ENCODE data around the gene SLC35F4. TPM values are rescaled to one million over a fixed set of nuclear protein-coding genes. Genes with fewer than 3 reads are reported as not detected.

SLC35F4 gene
- total and polyA plus RNA-seq, 2 of the 4 experiments (the other 2 are of a cell fraction), result not detected

DNA sequence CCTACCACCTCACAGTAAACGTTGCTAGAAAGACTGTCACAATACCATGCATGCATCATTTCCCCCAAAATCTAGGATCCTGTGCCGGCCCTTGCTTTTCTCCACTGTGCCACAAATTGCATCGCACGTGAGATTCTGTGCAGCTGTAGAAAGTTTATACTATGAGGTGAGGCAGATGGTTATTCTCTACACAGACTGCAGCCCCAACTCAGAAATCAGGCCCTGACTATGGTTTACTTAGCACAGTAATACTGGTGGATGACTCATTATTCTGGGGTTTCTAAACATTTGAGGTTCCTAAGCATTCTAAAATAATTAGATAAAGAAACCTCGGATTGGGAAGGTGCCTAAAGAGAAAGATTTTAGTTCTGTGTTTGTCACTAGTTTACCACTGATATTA is 208.4 kb downstream of the SLC35F4 start:
- POLR2A ChIA-PET (ENCODE audit: unreplicated experiment), result no interaction called here
- H3K23ac ChIP-seq (ENCODE audit: low read depth, low read length), result no peak overlapping the region
- no peak overlapping the region for H2AK5ac ChIP-seq (ENCODE audit: low read depth, low read length)
- no peaks in the 10 kb centered on the region for H3K9me1 ChIP-seq (ENCODE audit: insufficient read depth, low read length)
- H3K56ac ChIP-seq (ENCODE audit: extremely low read depth, insufficient read depth, low read length), result no peak overlapping the region
- H4K8ac ChIP-seq (ENCODE audit: low read depth in 2 of 2, low read length in 2 of 2), result no peak overlapping the region
- no peaks in the 10 kb centered on the region for H3K79me1 ChIP-seq (ENCODE audit: low read depth in 1 of 2, low read length in 2 of 2)
- dilution Hi-C loops (cut with HindIII; ENCODE audit: low sequenced_read_pairs, unreplicated experiment) (no loop called here), in situ Hi-C loops (cut with MboI; ENCODE audit: low sequenced_read_pairs) (no loop called here), intact Hi-C loops (cut with micrococcal nuclease) (no loop called here)
- no peak overlapping the region for H3K18ac ChIP-seq (ENCODE audit: low read depth, low read length)
- H4K91ac ChIP-seq (ENCODE audit: insufficient read depth, low read depth, low read length), result no peak overlapping the region
- no peak overlapping the region for H2BK5ac ChIP-seq (ENCODE audit: low read depth, low read length, poor library complexity, severe bottlenecking)
- H4K20me1 ChIP-seq (ENCODE audit: insufficient read depth, low read length), result no peaks in the 10 kb centered on the region
- no peak overlapping the region for H2BK15ac ChIP-seq (ENCODE audit: low read depth, low read length)
- no peaks in the 10 kb centered on the region for H3K27me3 ChIP-seq (ENCODE audit: control insufficient read depth, insufficient read depth, low read length)
- H2AK9ac ChIP-seq (replicated peaks; ENCODE audit: low read depth, low read length, poor library complexity), result no peak overlapping the region
- H2AFZ ChIP-seq (replicated peaks; ENCODE audit: low read length, poor library complexity), result no peak overlapping the region
- DNase-seq (peak; percentile 16), ATAC-seq (ENCODE audit: low read depth) (no peak; the same call in 1 of the 2 replicates)
- no peaks in the 10 kb centered on the region for H3K4me1 ChIP-seq (ENCODE audit: control insufficient read depth, insufficient read depth, low read length)
- no peak overlapping the region for H3K4me3 ChIP-seq (ENCODE audit: insufficient read depth, low read depth, low read length)
- H3K4ac ChIP-seq (ENCODE audit: low read depth, low read length), result no peak overlapping the region
- H3K9ac ChIP-seq (ENCODE audit: low read depth, low read length), result no peak overlapping the region
- H3K4me2 ChIP-seq (ENCODE audit: low read depth, low read length), result no peak overlapping the region
- peaks cover 5% of the 10 kb centered on the region; the same call in 1 of the 2 replicates for H3K9me3 ChIP-seq (ENCODE audit: control insufficient read depth, insufficient read depth, low read length)
- CTCF ChIA-PET, result no interaction called here
- no peak overlapping the region for H2BK120ac ChIP-seq (ENCODE audit: low read depth, low read length)
- TF ChIP-seq CEBPB (IDR thresholded peaks at IDR 0.05; ENCODE audit: low read depth, low read length) (no peak), FOS (IDR thresholded peaks at IDR 0.05; ENCODE audit: low read depth, low read length) (no peak), CHD1 (IDR thresholded peaks at IDR 0.05; ENCODE audit: low read depth, low read length) (no peak), MAFK (IDR thresholded peaks at IDR 0.05; ENCODE audit: low read depth, low read length) (no peak), RCOR1 (IDR thresholded peaks at IDR 0.05; ENCODE audit: insufficient replicate concordance, low read length) (no peak), BHLHE40 (IDR thresholded peaks at IDR 0.05; ENCODE audit: low read depth, low read length) (peak; percentile 66), MAZ (IDR thresholded peaks at IDR 0.05; ENCODE audit: borderline replicate concordance, low read depth, low read length) (no peak)
- TF ChIP-seq, protein P1, sequence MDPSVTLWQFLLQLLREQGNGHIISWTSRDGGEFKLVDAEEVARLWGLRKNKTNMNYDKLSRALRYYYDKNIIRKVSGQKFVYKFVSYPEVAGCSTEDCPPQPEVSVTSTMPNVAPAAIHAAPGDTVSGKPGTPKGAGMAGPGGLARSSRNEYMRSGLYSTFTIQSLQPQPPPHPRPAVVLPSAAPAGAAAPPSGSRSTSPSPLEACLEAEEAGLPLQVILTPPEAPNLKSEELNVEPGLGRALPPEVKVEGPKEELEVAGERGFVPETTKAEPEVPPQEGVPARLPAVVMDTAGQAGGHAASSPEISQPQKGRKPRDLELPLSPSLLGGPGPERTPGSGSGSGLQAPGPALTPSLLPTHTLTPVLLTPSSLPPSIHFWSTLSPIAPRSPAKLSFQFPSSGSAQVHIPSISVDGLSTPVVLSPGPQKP (IDR thresholded peaks at IDR 0.05; ENCODE audit: borderline replicate concordance, low read depth, low read length), result no peak
- no peak overlapping the region for H4K5ac ChIP-seq (ENCODE audit: low read depth, low read length)
- BruUV-seq (replicated peaks), result no TSS peak
- no peaks in the 10 kb centered on the region for H3K36me3 ChIP-seq (ENCODE audit: control insufficient read depth, insufficient read depth, low read length)
- no CpG with 5 or more reads among the region's 5 CpGs for WGBS, 2 experiments (ENCODE audit: extremely low coverage in 2 of 2, insufficient read length in 1 of 2)
- H2BK20ac ChIP-seq (ENCODE audit: low read depth, low read length), result no peak overlapping the region
- no peak overlapping the region for H3K27ac ChIP-seq (ENCODE audit: insufficient read depth, low read length)
- no peak overlapping the region for H3K14ac ChIP-seq (replicated peaks; ENCODE audit: low read depth, low read length)
